Loucy (cell line): ENCODE measurements around the gene SMYD5.

ENCODE experiments used
- H2AFZ ChIP-seq: fragments of 200-600 bp; sonication (generic); 2 replicates; pipeline ENCODE4 v1.6.0; 2016; ENCODE audit warnings: antibody characterized with exemption, mild to moderate bottlenecking, low read length, moderate library complexity
- H3F3A ChIP-seq: fragments of 200-600 bp; 2 replicates; pipeline ENCODE4 v1.6.0; 2016; ENCODE audit warnings: antibody characterized with exemption, low read depth, mild to moderate bottlenecking
- H3K27me3 ChIP-seq: fragments of 200-600 bp; sonication (generic); 2 replicates; pipeline ENCODE4 v1.6.1; 2014; ENCODE audit warnings: low read length, mild to moderate bottlenecking; ENCODE audit not compliant: insufficient read depth, poor library complexity, severe bottlenecking
- H3K36me3 ChIP-seq: fragments of 200-600 bp; sonication (generic); 2 replicates; pipeline ENCODE4 v1.6.1; 2016; ENCODE audit warnings: low read length; ENCODE audit not compliant: insufficient read depth
- H3K4me1 ChIP-seq: fragments of 200-600 bp; sonication (generic); 2 replicates; pipeline ENCODE4 v1.5.1; 2014; ENCODE audit warnings: low read length, mild to moderate bottlenecking; ENCODE audit not compliant: insufficient read depth, poor library complexity, severe bottlenecking
- H3K4me2 ChIP-seq: fragments of 200-600 bp; sonication (generic); 2 replicates; pipeline ENCODE4 v1.6.0; 2014; ENCODE audit warnings: antibody characterized with exemption, low read length, low read depth, mild to moderate bottlenecking; ENCODE audit not compliant: poor library complexity, severe bottlenecking
- H3K4me3 ChIP-seq: fragments of 200-600 bp; sonication (generic); 2 replicates; pipeline ENCODE4 v1.5.1; 2014; ENCODE audit warnings: low read length, mild to moderate bottlenecking, mixed read lengths; ENCODE audit not compliant: poor library complexity, severe bottlenecking
- H3K79me2 ChIP-seq: fragments of 200-600 bp; sonication (generic); 2 replicates; pipeline ENCODE4 v1.6.1; 2014; ENCODE audit warnings: low read length; ENCODE audit not compliant: insufficient read depth
- H3K9ac ChIP-seq: fragments of 200-600 bp; sonication (generic); 2 replicates; pipeline ENCODE4 v1.6.0; 2014; ENCODE audit warnings: mild to moderate bottlenecking, low read depth, low read length, moderate library complexity; ENCODE audit not compliant: poor library complexity, severe bottlenecking
- H3K9me2 ChIP-seq: fragments of 200-600 bp; sonication (generic); replicated peaks from 2 replicates; pipeline ENCODE4 v1.6.1; 2016; ENCODE audit warnings: low read depth, low read length, mixed read lengths
- H3K9me3 ChIP-seq: fragments of 200-600 bp; sonication (generic); 2 replicates; pipeline ENCODE4 v1.6.1; 2014; ENCODE audit warnings: mild to moderate bottlenecking, antibody characterized with exemption, low read length, low read depth; ENCODE audit not compliant: insufficient read depth
- H4K20me1 ChIP-seq: fragments of 200-600 bp; sonication (generic); 2 replicates; pipeline ENCODE4 v1.6.0; 2014; ENCODE audit warnings: antibody characterized with exemption, low read length, mild to moderate bottlenecking; ENCODE audit not compliant: insufficient read depth, poor library complexity, severe bottlenecking
- EZH2phosphoT487 ChIP-seq: fragments of 200-600 bp; IDR thresholded peaks from 2 replicates; pipeline ENCODE4 v1.6.1; 2018; ENCODE audit warnings: antibody characterized with exemption, mild to moderate bottlenecking, moderate library complexity, borderline replicate concordance
- TF ChIP-seq, protein P1 (sequence below): fragments of 200-600 bp; sonication (generic); conservative IDR thresholded peaks from 2 replicates; pipeline ENCODE4 v1.5.1; 2014; ENCODE audit warnings: mild to moderate bottlenecking, antibody characterized with exemption, low read length

The SMYD5 gene

DNA sequence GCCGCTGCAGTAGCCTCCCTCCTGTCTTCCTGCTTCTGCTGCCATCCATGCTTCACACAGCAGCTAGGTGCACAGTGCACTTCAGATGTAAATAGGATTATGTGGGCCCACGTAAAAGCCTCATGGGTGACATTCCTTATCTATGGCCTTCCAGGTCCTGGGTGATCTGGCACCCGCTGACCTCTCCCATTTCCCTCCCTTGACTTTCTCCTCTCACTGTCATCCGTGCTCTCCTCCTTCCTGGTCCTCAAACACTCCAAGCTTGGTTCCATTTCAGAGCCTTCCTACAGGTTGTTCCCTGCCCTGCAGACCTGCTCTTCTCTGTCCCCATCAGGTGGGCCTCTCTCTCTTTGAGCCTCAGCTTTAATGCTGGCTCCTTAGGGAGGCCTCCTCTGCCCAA lies 4.0 kb upstream of the SMYD5 start:
- TF ChIP-seq, protein P1, sequence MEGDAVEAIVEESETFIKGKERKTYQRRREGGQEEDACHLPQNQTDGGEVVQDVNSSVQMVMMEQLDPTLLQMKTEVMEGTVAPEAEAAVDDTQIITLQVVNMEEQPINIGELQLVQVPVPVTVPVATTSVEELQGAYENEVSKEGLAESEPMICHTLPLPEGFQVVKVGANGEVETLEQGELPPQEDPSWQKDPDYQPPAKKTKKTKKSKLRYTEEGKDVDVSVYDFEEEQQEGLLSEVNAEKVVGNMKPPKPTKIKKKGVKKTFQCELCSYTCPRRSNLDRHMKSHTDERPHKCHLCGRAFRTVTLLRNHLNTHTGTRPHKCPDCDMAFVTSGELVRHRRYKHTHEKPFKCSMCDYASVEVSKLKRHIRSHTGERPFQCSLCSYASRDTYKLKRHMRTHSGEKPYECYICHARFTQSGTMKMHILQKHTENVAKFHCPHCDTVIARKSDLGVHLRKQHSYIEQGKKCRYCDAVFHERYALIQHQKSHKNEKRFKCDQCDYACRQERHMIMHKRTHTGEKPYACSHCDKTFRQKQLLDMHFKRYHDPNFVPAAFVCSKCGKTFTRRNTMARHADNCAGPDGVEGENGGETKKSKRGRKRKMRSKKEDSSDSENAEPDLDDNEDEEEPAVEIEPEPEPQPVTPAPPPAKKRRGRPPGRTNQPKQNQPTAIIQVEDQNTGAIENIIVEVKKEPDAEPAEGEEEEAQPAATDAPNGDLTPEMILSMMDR = no peak
- no peak for TF ChIP-seq EZH2phosphoT487
- no peaks in the 10 kb centered on the region for H3K27me3 ChIP-seq
- H3K4me1 ChIP-seq = peaks cover 19% of the 10 kb centered on the region
- H4K20me1 ChIP-seq = no peaks in the 10 kb centered on the region
- H3F3A ChIP-seq = peaks cover 2% of the 10 kb centered on the region; the same call in 1 of the 2 replicates
- no peak overlapping the region for H3K4me3 ChIP-seq
- H2AFZ ChIP-seq = no peak overlapping the region
- H3K36me3 ChIP-seq = no peaks in the 10 kb centered on the region
- H3K4me2 ChIP-seq = no peak overlapping the region
- H3K9ac ChIP-seq = no peak overlapping the region
- peaks cover 7% of the 10 kb centered on the region; the same call in 1 of the 2 replicates for H3K79me2 ChIP-seq
- H3K9me3 ChIP-seq = no peaks in the 10 kb centered on the region
- H3K9me2 ChIP-seq = no peaks in the 10 kb centered on the region

GRCh38 chr2:73210696-73211095 lies 3.3 kb upstream of the SMYD5 start:
- Histone ChIP-seq H3K4me3 (no peak overlapping the region), H3K27me3 (no peaks in the 10 kb centered on the region), H3K4me1 (peaks cover 26% of the 10 kb centered on the region), H3K4me2 (no peak overlapping the region), H4K20me1 (no peaks in the 10 kb centered on the region), H3K79me2 (peaks cover 14% of the 10 kb centered on the region; the same call in 1 of the 2 replicates), H3F3A (peaks cover 3% of the 10 kb centered on the region; the same call in 1 of the 2 replicates), H3K9me2 (no peaks in the 10 kb centered on the region), H3K36me3 (no peaks in the 10 kb centered on the region), H3K9ac (no peak overlapping the region), H2AFZ (no peak overlapping the region), H3K9me3 (no peaks in the 10 kb centered on the region)
- TF ChIP-seq, protein P1 = no peak
- no peak for TF ChIP-seq EZH2phosphoT487

- Histone ChIP-seq H3K79me2 (peaks cover 15% of the 10 kb centered on the region; the same call in 1 of the 2 replicates), H3K9ac (no peak overlapping the region), H4K20me1 (no peaks in the 10 kb centered on the region), H3K36me3 (no peaks in the 10 kb centered on the region), H3K27me3 (no peaks in the 10 kb centered on the region), H3K4me2 (no peak overlapping the region), H3K9me2 (no peaks in the 10 kb centered on the region), H3F3A (peaks cover 3% of the 10 kb centered on the region; the same call in 1 of the 2 replicates), H3K9me3 (no peaks in the 10 kb centered on the region), H3K4me1 (peaks cover 26% of the 10 kb centered on the region), H2AFZ (no peak overlapping the region), H3K4me3 (no peak overlapping the region)
- TF ChIP-seq EZH2phosphoT487 = no peak
- TF ChIP-seq, protein P1 = no peak
Measured at GRCh38 chr2:73212098-73212447, 2.0 kb upstream of the SMYD5 start.
